IMR-90 (cell line): Measurements from ENCODE around the gene CHST8.

Experiments used
- BHLHE40 ChIP-seq: fragments of 150-350 bp; IDR thresholded peaks from 2 replicates; pipeline ENCODE4 v1.6.1; 2016; ENCODE audit warnings: mild to moderate bottlenecking, low read depth, low read length
- CEBPB ChIP-seq: IDR thresholded peaks from 2 replicates; pipeline ENCODE4 v1.6.1; 2012; ENCODE audit warnings: low read depth, low read length, improper control_type of control experiment
- MAFK ChIP-seq: IDR thresholded peaks from 2 replicates; pipeline ENCODE4 v1.6.1; 2012; ENCODE audit warnings: low read depth, low read length, improper control_type of control experiment
- MAZ ChIP-seq: IDR thresholded peaks from 2 replicates; pipeline ENCODE4 v1.6.1; 2012; ENCODE audit warnings: low read depth, mild to moderate bottlenecking, low read length, improper control_type of control experiment, moderate library complexity, borderline replicate concordance
- POLR2A ChIP-seq: IDR thresholded peaks from 2 replicates; pipeline ENCODE4 v1.6.1; 2012; ENCODE audit warnings: mild to moderate bottlenecking, low read depth, low read length
- RAD21 ChIP-seq: IDR thresholded peaks from 2 replicates; pipeline ENCODE4 v1.6.1; 2012; ENCODE audit warnings: low read length, improper control_type of control experiment
- RFX5 ChIP-seq: IDR thresholded peaks from 2 replicates; pipeline ENCODE4 v1.8.0; 2012; ENCODE audit warnings: low read depth, mild to moderate bottlenecking, low read length, moderate library complexity
- TF ChIP-seq, protein P1 (sequence below): conservative IDR thresholded peaks from 2 replicates; pipeline ENCODE4 v1.5.1; 2012; ENCODE audit warnings: mild to moderate bottlenecking, low read depth, low read length, improper control_type of control experiment

DNA sequence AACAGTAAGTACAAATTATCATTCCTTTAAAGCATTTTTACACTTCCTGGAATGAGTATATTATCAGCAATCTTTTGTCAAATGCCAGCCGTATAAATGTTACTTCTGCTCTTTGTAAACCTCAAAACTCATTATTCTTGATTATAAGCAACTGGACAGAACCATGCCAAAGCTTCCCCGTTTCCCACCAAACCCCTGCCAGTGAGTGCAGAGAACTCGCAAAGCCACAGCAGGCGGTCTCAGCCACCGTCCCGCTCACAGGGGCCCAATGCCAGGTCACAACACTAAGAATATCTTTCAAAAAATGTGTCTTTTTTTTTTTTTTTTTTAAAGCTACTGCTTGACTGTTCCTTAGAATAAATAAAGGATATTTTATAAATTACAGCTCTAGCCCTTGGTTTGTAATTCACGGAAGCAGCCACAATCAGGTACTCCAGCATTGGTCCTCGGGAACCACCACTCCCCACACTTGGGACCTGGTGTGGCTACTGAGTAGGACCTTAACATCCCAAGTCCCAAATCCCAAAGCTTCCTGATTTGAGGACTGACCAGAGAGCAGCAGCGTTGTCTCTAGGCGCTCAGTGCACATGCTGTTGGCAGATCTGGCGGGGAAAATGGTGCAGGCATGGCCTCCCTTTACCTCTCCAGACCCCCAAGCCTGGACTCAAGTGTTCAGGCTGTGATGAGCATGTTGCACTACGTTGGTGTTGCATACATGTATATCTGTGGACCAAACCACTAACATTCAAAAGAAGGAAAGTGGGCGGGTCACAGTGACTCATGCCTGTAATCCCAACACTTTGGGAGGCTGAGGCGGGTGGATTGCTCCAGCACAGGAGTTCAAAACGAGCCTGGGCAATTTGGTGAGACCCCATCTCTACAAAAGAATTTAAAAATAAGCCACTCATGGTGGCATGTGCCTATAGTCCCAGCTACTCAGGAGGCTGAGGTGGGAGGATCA, 193.9 kb downstream of the CHST8 start:
- TF ChIP-seq, protein P1, sequence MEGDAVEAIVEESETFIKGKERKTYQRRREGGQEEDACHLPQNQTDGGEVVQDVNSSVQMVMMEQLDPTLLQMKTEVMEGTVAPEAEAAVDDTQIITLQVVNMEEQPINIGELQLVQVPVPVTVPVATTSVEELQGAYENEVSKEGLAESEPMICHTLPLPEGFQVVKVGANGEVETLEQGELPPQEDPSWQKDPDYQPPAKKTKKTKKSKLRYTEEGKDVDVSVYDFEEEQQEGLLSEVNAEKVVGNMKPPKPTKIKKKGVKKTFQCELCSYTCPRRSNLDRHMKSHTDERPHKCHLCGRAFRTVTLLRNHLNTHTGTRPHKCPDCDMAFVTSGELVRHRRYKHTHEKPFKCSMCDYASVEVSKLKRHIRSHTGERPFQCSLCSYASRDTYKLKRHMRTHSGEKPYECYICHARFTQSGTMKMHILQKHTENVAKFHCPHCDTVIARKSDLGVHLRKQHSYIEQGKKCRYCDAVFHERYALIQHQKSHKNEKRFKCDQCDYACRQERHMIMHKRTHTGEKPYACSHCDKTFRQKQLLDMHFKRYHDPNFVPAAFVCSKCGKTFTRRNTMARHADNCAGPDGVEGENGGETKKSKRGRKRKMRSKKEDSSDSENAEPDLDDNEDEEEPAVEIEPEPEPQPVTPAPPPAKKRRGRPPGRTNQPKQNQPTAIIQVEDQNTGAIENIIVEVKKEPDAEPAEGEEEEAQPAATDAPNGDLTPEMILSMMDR = no peak
- TF ChIP-seq POLR2A (no peak), CEBPB (no peak), MAZ (no peak), RAD21 (no peak), RFX5 (no peak), MAFK (no peak), BHLHE40 (no peak)
